Mammary epithelial cell (primary cell): ENCODE measurements around the gene TMEM176A.

ENCODE experiments used
- CTCF ChIP-seq, 2 donors: IDR thresholded peaks in 1 of 2; conservative IDR thresholded peaks in 1 of 2; 2 replicates each; pipeline ENCODE4 v1.5.1; 2011 to 2012; ENCODE audit warnings: inconsistent platforms in 2 of 2, low read length in 2 of 2, mild to moderate bottlenecking in 2 of 2, control low read depth in 1 of 2, low read depth in 1 of 2; ENCODE audit not compliant: insufficient read depth in 1 of 2; ENCODE audit errors: extremely low read depth in 1 of 2
- EZH2 ChIP-seq: IDR thresholded peaks from 2 replicates; pipeline ENCODE4 v1.6.1; 2012; ENCODE audit warnings: low read length, inconsistent platforms, borderline replicate concordance

- no peak for TF ChIP-seq CTCF (conservative IDR thresholded peaks at IDR 0.05 in 1 of 2, IDR thresholded peaks at IDR 0.05 in 1 of 2; ENCODE audit: extremely low read depth in 1 of 2, insufficient read depth in 1 of 2, low read depth in 1 of 2, low read length in 2 of 2)
- no peak for TF ChIP-seq EZH2
These were observed 25.7 kb downstream of the TMEM176A start for GRCh38 chr7:150826061-150826849.
